Hematopoietic multipotent progenitor cell treated with erythropoietin and hydrocortisone succinate and interleukin-3 and kit ligand, for 15 days (in vitro differentiated cells): ENCODE results near the gene BUD23.
"Not testable (repeated sequence)": the region's sequence is repeated elsewhere in the genome, so short reads cannot be mapped to it uniquely, and the experiment has no call there.

ENCODE experiments used
- DNase-seq: peaks from one replicate; pipeline ENCODE4 v3.0.0-alpha.2; 2015; ENCODE audit warnings: low spot score

The BUD23 gene, protein sequence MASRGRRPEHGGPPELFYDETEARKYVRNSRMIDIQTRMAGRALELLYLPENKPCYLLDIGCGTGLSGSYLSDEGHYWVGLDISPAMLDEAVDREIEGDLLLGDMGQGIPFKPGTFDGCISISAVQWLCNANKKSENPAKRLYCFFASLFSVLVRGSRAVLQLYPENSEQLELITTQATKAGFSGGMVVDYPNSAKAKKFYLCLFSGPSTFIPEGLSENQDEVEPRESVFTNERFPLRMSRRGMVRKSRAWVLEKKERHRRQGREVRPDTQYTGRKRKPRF

GRCh38 chr7:73683056-73683787 is at the start of gene BUD23, which contains the start of gene DNAJC30:
Gene BUD23, plus strand, starts transcription at chr7:73683597. Its CDS starts 29 bp downstream, at chr7:73683626.
Gene DNAJC30, minus strand, starts transcription at chr7:73683453. Its CDS starts 30 bp downstream, at chr7:73683423.
- DNase-seq: peak; percentile 96

DNA sequence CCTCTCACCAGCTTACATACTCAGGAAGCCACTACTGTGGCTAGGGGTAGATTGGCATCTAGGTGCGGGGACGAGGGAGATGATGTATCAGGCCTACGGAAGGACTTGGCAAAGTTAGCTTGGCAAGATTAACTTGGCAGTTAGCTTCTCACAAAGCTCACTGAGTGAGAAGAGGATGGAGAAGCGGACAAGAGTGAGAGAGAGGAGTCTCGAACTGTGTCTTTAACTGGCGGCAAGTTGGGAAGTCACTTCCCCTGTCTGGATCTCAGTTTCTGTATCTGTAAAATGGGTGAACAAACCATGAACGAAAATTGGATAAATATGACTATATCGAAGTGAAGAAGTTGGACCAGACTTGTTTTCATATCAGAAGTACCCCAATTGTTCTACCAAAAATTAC is 49.6 kb upstream of the BUD23 start:
- DNase-seq: no peak

GRCh38 chr7:73635428-73636200 is 47.8 kb upstream of the BUD23 start:
- DNase-seq: no peak

- DNase-seq: no peak
Observed at GRCh38 chr7:73638911-73639310, 44.5 kb upstream of the BUD23 start.

GRCh38 chr7:73642834-73643233 is 40.6 kb upstream of the BUD23 start:
- no peak for DNase-seq

DNA sequence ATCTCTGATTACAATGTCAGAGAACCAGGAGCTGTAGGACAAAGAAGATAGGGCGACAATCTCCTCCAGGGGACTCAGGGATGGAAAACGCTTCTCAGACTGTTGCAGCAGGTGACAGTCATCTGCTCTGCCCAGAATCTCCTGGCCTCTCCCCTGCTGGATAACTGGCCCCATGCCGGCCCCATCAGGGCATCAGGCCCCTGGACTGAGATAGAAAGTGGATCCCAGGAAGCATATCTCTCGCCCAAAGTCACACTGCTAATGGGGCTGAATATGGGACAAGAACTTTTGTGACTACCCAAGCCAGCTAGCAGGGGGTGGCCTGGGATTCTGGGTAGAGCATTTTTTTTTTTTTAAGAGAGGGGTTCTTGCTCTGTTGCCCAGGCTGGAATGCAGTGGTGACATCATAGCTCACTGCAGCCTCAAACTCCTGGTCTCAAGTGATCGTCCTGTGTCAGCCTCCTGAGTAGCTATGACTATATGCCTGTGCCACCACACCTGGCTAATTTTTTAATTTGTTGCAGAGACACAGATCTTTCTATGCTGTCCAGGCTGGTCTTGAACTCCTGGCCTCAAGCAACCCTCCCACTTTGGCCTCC is 38.6 kb upstream of the BUD23 start:
- DNase-seq: no peak

DNA sequence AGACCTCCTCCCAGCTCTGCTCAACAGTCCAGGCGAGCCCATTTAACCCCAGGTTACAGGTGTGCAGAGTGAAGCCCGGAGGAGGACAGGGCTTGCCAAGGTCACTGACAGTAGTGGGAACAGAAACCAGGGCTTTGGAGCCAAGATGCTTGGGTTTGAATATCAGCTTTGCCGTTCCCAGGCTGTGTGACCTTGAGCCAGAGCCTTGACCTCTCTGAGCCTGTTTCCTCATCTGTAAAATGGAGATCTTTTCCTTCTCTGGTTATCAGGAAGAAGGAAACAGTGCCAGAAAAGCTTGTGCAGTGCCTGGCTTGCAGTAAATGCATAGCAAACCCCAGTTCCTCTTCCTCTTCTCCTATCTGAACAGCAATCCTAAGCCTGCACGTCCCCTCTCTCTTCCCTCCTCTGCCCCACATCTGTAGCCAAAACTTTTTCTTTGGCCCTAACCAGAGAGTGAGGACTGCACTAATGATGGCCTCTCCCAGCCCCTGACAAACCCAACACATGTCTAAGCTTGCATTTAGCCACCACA is 37.7 kb upstream of the BUD23 start:
- DNase-seq: no peak

- DNase-seq: no peak
Observed at GRCh38 chr7:73646785-73647724, 36.3 kb upstream of the BUD23 start.

- no peak for DNase-seq
Observed at GRCh38 chr7:73647725-73648592, 35.4 kb upstream of the BUD23 start.

DNA sequence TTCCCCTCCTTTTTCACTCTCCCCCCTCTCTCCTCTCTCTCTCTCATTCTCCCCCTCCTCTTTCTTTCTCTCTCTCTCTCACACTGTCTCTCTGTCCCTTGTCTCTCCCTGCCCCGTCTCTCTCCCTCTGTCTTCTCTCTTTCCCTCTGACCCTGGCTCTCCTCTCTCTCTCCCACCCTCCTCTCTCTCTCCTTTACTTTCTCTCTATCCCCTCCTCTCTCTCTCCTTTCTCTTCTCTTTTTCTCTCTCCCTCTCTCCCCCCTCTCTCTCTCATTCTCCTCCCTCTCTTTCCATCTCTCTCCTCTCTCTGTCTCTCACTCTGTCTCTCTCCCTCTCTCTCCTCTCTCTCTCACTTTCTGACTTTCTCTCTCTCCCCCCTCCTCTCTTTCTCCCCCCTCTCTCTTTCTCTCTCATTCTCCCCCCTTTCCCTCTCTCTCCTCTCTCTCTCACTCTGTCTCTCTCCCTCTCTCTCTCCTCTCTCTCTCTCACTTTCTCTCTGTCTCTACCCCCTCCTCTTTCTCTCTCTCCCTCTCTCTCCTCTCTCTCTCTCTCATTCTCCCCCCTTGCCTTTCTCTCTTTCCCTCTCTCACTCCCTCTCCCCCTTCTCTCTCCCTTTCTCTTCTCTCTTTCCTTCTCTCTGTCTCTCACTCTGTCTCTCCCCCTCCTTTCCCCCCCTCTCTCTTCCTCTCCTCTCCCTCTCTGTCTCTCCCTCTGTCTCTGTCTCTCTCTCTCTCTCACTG is 34.6 kb upstream of the BUD23 start:
- DNase-seq: no peak

GRCh38 chr7:73649576-73649975 is 33.8 kb upstream of the BUD23 start:
- DNase-seq: no peak

DNA sequence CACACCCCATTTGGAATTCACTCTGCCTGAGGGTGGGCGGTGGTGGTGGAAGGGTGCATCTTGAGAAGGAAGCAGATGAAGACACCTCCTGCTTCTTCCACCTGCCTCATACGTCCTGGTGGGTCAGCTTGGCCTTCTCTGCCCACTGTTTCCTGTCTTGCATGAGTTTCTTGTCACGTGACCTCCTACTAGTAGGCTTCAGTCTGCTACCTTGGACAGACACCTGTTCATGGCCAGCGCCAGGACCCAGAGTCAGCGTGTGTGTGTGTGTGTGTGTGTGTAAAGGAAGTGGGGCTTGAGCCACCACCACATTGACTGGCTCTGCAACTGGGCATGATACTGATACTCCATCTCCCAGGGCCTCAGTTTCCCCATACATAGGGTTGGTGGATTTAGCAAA is 32.9 kb upstream of the BUD23 start:
- DNase-seq: no peak

DNA sequence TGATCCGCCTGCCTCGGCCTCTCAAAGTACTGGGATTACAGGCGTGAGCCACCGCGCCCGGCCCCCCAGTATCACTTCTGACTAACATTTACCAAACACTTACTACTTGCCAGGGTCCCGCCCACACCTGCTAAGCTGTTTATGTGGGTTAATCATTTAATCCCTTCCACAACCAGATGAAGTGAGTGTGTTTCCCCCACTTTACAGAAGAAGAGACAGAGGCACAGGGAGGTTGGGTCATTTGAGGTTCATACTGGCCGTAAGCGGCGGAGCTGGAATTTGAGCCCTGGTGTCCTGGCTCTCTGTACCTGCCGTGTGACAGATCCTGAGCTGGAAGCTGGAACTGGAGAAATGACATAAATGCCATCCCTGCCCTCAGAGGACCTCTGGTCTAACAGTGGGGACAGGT is 30.9 kb upstream of the BUD23 start:
- no peak for DNase-seq

DNA sequence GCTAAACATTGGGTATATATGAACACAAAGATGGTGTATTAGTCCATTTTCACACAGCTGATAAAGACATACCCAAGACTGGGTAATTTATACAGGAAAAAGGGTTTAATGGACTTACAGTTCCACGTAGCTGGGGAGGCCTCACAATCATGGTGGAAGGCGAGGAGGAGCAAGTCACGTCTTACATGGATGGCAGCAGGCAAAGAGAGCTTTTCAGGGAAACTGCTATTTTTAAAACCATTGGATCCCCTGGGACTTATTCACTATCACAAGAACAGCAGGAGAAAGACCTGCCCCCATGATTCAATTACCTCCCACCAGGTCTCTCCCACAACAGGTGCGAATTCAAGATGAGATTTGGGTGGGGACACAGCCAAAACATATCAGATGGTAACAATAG is 28.1 kb upstream of the BUD23 start:
- DNase-seq: not testable (repeated sequence)

- no peak for DNase-seq
Observed at GRCh38 chr7:73659983-73660382, 23.4 kb upstream of the BUD23 start.

DNA sequence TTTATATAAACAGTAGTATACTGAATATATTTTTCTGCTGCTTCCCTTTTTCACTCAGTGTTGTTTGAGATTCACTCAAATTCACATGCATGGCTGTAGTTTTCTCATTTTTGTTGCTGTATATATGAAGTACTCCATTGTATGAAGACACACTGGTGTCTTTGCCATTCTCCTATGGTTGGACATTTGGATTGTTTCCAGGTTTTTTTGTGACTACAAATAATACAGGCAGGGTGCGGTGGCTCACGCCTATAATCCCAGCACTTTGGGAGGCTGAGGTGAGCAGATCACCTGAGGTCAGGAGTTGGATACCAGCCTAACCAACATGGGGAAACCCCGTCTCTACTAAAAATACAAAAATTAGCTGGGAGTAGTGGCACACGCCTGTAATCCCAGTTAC is 22.8 kb upstream of the BUD23 start:
- not testable (repeated sequence) for DNase-seq

GRCh38 chr7:73663033-73663432 is 20.4 kb upstream of the BUD23 start:
- no peak for DNase-seq

GRCh38 chr7:73667344-73668102 is 15.9 kb upstream of the BUD23 start, which contains the start of gene VPS37D:
Gene VPS37D, plus strand, starts transcription at chr7:73667831. Its CDS starts 128 bp downstream, at chr7:73667959.
- DNase-seq: peak; percentile 92
